ENCODE results near the gene GNG12. TPM values are rescaled to one million over a fixed set of nuclear protein-coding genes. Genes with fewer than 3 reads are reported as not detected.

Gene GNG12
- total RNA-seq, 1 experiment from 2014 or later = 14.3 TPM

- TF ChIP-seq CTCF (conservative IDR thresholded peaks at IDR 0.05) = no peak
- H2BK12ac ChIP-seq (ENCODE audit: insufficient read length, low read depth, low read length) = no peak overlapping the region
- H4K91ac ChIP-seq (ENCODE audit: insufficient read length, low read depth, low read length) = no peak overlapping the region
- no peak overlapping the region for H2AK5ac ChIP-seq (ENCODE audit: insufficient read length, low read length)
- no peaks in the 10 kb centered on the region for H3K9me3 Mint-ChIP-seq
- H3K56ac ChIP-seq (ENCODE audit: insufficient read length, low read depth, low read length) = no peak overlapping the region
- no peaks in the 10 kb centered on the region for H3K79me2 ChIP-seq (ENCODE audit: insufficient read depth, low read length)
- no peak overlapping the region for H4K5ac ChIP-seq (ENCODE audit: insufficient read length, low read depth, low read length)
- H4K20me1 ChIP-seq (ENCODE audit: control insufficient read depth, insufficient read depth, insufficient read length) = no peaks in the 10 kb centered on the region
- H2BK15ac ChIP-seq (ENCODE audit: low read depth, low read length) = no peak overlapping the region
- no peaks in the 10 kb centered on the region for H3K9me3 ChIP-seq (ENCODE audit: control insufficient read depth, low read depth, low read length)
- H3K23ac ChIP-seq (ENCODE audit: insufficient read length, low read depth, low read length) = no peak overlapping the region
- H3K4me1 Mint-ChIP-seq = no peaks in the 10 kb centered on the region
- H3K14ac ChIP-seq (ENCODE audit: insufficient read depth, low read length) = no peak overlapping the region
- no peaks in the 10 kb centered on the region for H3K79me1 ChIP-seq (ENCODE audit: insufficient read depth, low read depth, low read length, poor library complexity, severe bottlenecking)
- no peak overlapping the region for H3K27ac Mint-ChIP-seq
- no peak for DNase-seq
- H3K9ac ChIP-seq (ENCODE audit: extremely low read depth, insufficient read length, low read length) = no peak overlapping the region
- H2BK20ac ChIP-seq (ENCODE audit: low read depth, low read length, poor library complexity, severe bottlenecking) = no peak overlapping the region
- no peaks in the 10 kb centered on the region for H3K23me2 ChIP-seq (ENCODE audit: insufficient read length, low read depth, low read length, poor library complexity, severe bottlenecking)
- H3K4ac ChIP-seq (ENCODE audit: low read depth, low read length) = no peak overlapping the region
- H2BK120ac ChIP-seq (ENCODE audit: low read depth, low read length, poor library complexity, severe bottlenecking) = no peak overlapping the region
- H4K8ac ChIP-seq (replicated peaks; ENCODE audit: insufficient read length, low read depth, low read length) = no peak overlapping the region
- H3K27me3 Mint-ChIP-seq (ENCODE audit: low read depth) = no peaks in the 10 kb centered on the region
- no peak overlapping the region for H3K27ac ChIP-seq (ENCODE audit: insufficient read length, low read depth, low read length)
- H3K4me2 ChIP-seq (ENCODE audit: insufficient read depth, insufficient read length, low read length) = no peak overlapping the region
- H3K18ac ChIP-seq (ENCODE audit: insufficient read length, low read depth, low read length) = no peak overlapping the region
- no peak overlapping the region for H2BK5ac ChIP-seq (ENCODE audit: insufficient read length, low read length)
- H3K4me3 Mint-ChIP-seq = no peak overlapping the region
- no peaks in the 10 kb centered on the region for H3K4me1 ChIP-seq (ENCODE audit: insufficient read depth, low read length)
- H3T11ph ChIP-seq (ENCODE audit: low read length) = no peak overlapping the region
- WGBS (ENCODE audit: extremely low coverage, insufficient read length, low lambda C conversion rate) = no CpG with 5 or more reads among the region's 2 CpGs
- H3K27me3 ChIP-seq (ENCODE audit: insufficient read depth, low read length) = no peaks in the 10 kb centered on the region
- H2AFZ ChIP-seq (ENCODE audit: low read length) = no peak overlapping the region
- no peaks in the 10 kb centered on the region for H3K36me3 Mint-ChIP-seq (ENCODE audit: insufficient read depth in 1 of 3, low read depth in 3 of 3)
Measured at GRCh38 chr1:67863637-67864036, 30.4 kb upstream of the GNG12 start.

Data from H9 (cell line).